Activated CD4-positive, alpha-beta T cell treated with anti-CD3 and anti-CD28 coated beads for 36 hours (primary cell): ENCODE data around the gene PTPRR. TPM values are rescaled to one million over a fixed set of nuclear protein-coding genes. Genes with fewer than 3 reads are reported as not detected.
"Not testable (repeated sequence)": the region's sequence is repeated elsewhere in the genome, so short reads cannot be mapped to it uniquely, and the experiment has no call there.

Source experiments
- ATAC-seq: fragments of 200-7000 bp; cut with Tn5 transposase; one replicate; pipeline ENCODE4 v1.10.0; 2021; ENCODE audit warnings: mild to moderate bottlenecking, moderate library complexity
- CTCF ChIA-PET: fragments of 350-600 bp; sonication (Branson Sonifier 250); formaldehyde crosslinking; loops from one replicate; lab custom pipeline; 2021; ENCODE audit warnings: antibody characterized with exemption; lab: Charles Lee
- POLR2A ChIA-PET: fragments of 350-600 bp; sonication (Branson Sonifier 250); formaldehyde crosslinking; loops from one replicate; lab custom pipeline; 2021; ENCODE audit warnings: antibody characterized with exemption, inconsistent platforms; lab: Charles Lee
- DNase-seq: peaks from one replicate; pipeline ENCODE4 v3.0.0-alpha.2; 2020
- H3K27ac Mint-ChIP-seq: one replicate; pipeline ENCODE4 v1.8.0; 2021; ENCODE audit warnings: mixed read lengths
- H3K27me3 Mint-ChIP-seq: one replicate; pipeline ENCODE4 v1.8.0; 2021; ENCODE audit warnings: mixed read lengths
- H3K36me3 Mint-ChIP-seq: one replicate; pipeline ENCODE4 v1.8.0; 2021; ENCODE audit warnings: low read depth, mixed read lengths
- H3K4me1 Mint-ChIP-seq: one replicate; pipeline ENCODE4 v1.8.0; 2021; ENCODE audit warnings: mixed read lengths
- H3K4me3 Mint-ChIP-seq: one replicate; pipeline ENCODE4 v1.8.0; 2021; ENCODE audit warnings: mild to moderate bottlenecking, moderate library complexity, mixed read lengths
- H3K9me3 Mint-ChIP-seq: one replicate; pipeline ENCODE4 v1.8.0; 2021; ENCODE audit warnings: low read depth, mixed read lengths
- intact Hi-C, 2 experiments: fragments of 100-400 bp; cut with DNase I in 1 of 2; cut with micrococcal nuclease in 1 of 2; formaldehyde crosslinking; loops; one replicate each; pipeline versions ENCODE4 v1.14.2 to v1.15.1; 2022 to 2024; cut with DNase I, micrococcal nuclease
- total RNA-seq, 2 experiments: library from RNA; stranded (reverse); gene quantifications; one replicate each; pipeline ENCODE4 v1.2.3, GENCODE V29; 2021

Gene PTPRR
- total RNA-seq, 2 experiments from 2014 or later = not detected

GRCh38 chr12:70739756-70740155 is 180.8 kb downstream of the PTPRR start:
- H3K27me3 Mint-ChIP-seq = peaks cover 15% of the 10 kb centered on the region
- DNase-seq (no peak), ATAC-seq (no peak)
- H3K9me3 Mint-ChIP-seq = no peaks in the 10 kb centered on the region
- intact Hi-C loops = loop anchor here in 1 of 2 experiments (10.0 kb wide), 1 partner anchor 295 kb away; no protein-coding TSS in a partner anchor
- no peak overlapping the region for H3K27ac Mint-ChIP-seq
- ChIA-PET POLR2A (no interaction called here), CTCF (no interaction called here)
- no peaks in the 10 kb centered on the region for H3K4me1 Mint-ChIP-seq
- H3K36me3 Mint-ChIP-seq = no peaks in the 10 kb centered on the region
- H3K4me3 Mint-ChIP-seq = no peak overlapping the region

- Mint-ChIP-seq H3K27me3 (peaks cover 13% of the 10 kb centered on the region), H3K4me1 (no peaks in the 10 kb centered on the region), H3K4me3 (no peak overlapping the region), H3K36me3 (no peaks in the 10 kb centered on the region), H3K9me3 (no peaks in the 10 kb centered on the region), H3K27ac (no peak overlapping the region)
- intact Hi-C loops = loop anchor here in 1 of 2 experiments (10.0 kb wide), 1 partner anchor 298 kb away; no protein-coding TSS in a partner anchor
- no peak for DNase-seq
- ChIA-PET CTCF (interaction anchor here (0.6 kb wide), 1 partner anchor 1054 kb away, joined by 3 read pairs; no protein-coding TSS in a partner anchor), POLR2A (no interaction called here)
- no peak for ATAC-seq
Measured at GRCh38 chr12:70736351-70737133, 184.0 kb downstream of the PTPRR start.

GRCh38 chr12:70735197-70735596 is 185.3 kb downstream of the PTPRR start:
- H3K27ac Mint-ChIP-seq, H3K4me3 Mint-ChIP-seq, H3K27me3 Mint-ChIP-seq, H3K4me1 Mint-ChIP-seq, POLR2A ChIA-PET, CTCF ChIA-PET, H3K9me3 Mint-ChIP-seq, DNase-seq, ATAC-seq, H3K36me3 Mint-ChIP-seq: not testable (repeated sequence)
- intact Hi-C loops = loop anchor here in 1 of 2 experiments (10.0 kb wide), 1 partner anchor 300 kb away; no protein-coding TSS in a partner anchor

- no peaks in the 10 kb centered on the region for H3K9me3 Mint-ChIP-seq
- no peaks in the 10 kb centered on the region for H3K27me3 Mint-ChIP-seq
- H3K36me3 Mint-ChIP-seq = no peaks in the 10 kb centered on the region
- intact Hi-C loops = loop anchor here (2.0 to 10.0 kb wide), 4 partner anchors 301 to 1014 kb away; no protein-coding TSS in a partner anchor
- H3K27ac Mint-ChIP-seq = no peak overlapping the region
- ChIA-PET POLR2A (interaction anchor here (0.6 kb wide), 1 partner anchor 889 kb away, joined by 3 read pairs; no protein-coding TSS in a partner anchor), CTCF (interaction anchor here (0.5 to 1.1 kb wide), 7 partner anchors 10 to 1143 kb away, joined by 3 to 4 read pairs (median 3); no protein-coding TSS in a partner anchor)
- H3K4me1 Mint-ChIP-seq = no peaks in the 10 kb centered on the region
- H3K4me3 Mint-ChIP-seq = no peak overlapping the region
- DNase-seq = peak; percentile 14
- ATAC-seq = peak; percentile 83
Measured at GRCh38 chr12:70733385-70733784, 187.2 kb downstream of the PTPRR start.

GRCh38 chr12:70732287-70732686 is 188.3 kb downstream of the PTPRR start:
- Mint-ChIP-seq H3K4me1 (no peaks in the 10 kb centered on the region), H3K4me3 (no peak overlapping the region), H3K9me3 (no peaks in the 10 kb centered on the region), H3K36me3 (no peaks in the 10 kb centered on the region), H3K27me3 (no peaks in the 10 kb centered on the region), H3K27ac (no peak overlapping the region)
- no peak for DNase-seq
- ATAC-seq = no peak
- intact Hi-C loops = loop anchor here (2.0 to 10.0 kb wide), 4 partner anchors 303 to 1015 kb away; no protein-coding TSS in a partner anchor
- POLR2A ChIA-PET = no interaction called here
- CTCF ChIA-PET = interaction anchor here (0.6 to 1.4 kb wide), 5 partner anchors 10 to 849 kb away, joined by 3 to 4 read pairs (median 3); no protein-coding TSS in a partner anchor

GRCh38 chr12:70730675-70731180 is 189.8 kb downstream of the PTPRR start:
- ChIA-PET POLR2A (interaction anchor here (0.7 kb wide), 1 partner anchor 172 kb away, joined by 3 read pairs; no protein-coding TSS in a partner anchor), CTCF (interaction anchor here (0.6 to 2.5 kb wide), 5 partner anchors 12 to 851 kb away, joined by 3 to 15 read pairs (median 5); no protein-coding TSS in a partner anchor)
- DNase-seq = no peak
- no peak for ATAC-seq
- Mint-ChIP-seq H3K27ac (no peak overlapping the region), H3K4me3 (no peak overlapping the region), H3K4me1 (no peaks in the 10 kb centered on the region), H3K36me3 (no peaks in the 10 kb centered on the region), H3K9me3 (no peaks in the 10 kb centered on the region), H3K27me3 (no peaks in the 10 kb centered on the region)
- intact Hi-C loops = loop anchor here (1.0 to 10.0 kb wide), 7 partner anchors 140 to 1017 kb away; no protein-coding TSS in a partner anchor

GRCh38 chr12:70724444-70724843 is 196.1 kb downstream of the PTPRR start:
- H3K4me3 Mint-ChIP-seq = no peak overlapping the region
- H3K27me3 Mint-ChIP-seq = peaks cover 4% of the 10 kb centered on the region
- no peak overlapping the region for H3K27ac Mint-ChIP-seq
- no peaks in the 10 kb centered on the region for H3K9me3 Mint-ChIP-seq
- CTCF ChIA-PET = no interaction called here
- DNase-seq = no peak
- intact Hi-C loops = no loop called here
- H3K36me3 Mint-ChIP-seq = no peaks in the 10 kb centered on the region
- ATAC-seq = no peak
- peaks cover 19% of the 10 kb centered on the region for H3K4me1 Mint-ChIP-seq
- POLR2A ChIA-PET = no interaction called here

GRCh38 chr12:70722584-70723343 is 197.8 kb downstream of the PTPRR start:
- intact Hi-C loops = no loop called here
- CTCF ChIA-PET = interaction anchor here (0.6 to 1.6 kb wide), 6 partner anchors 11 to 1284 kb away, joined by 3 to 5 read pairs (median 4); no protein-coding TSS in a partner anchor
- POLR2A ChIA-PET = no interaction called here
- H3K4me1 Mint-ChIP-seq = peaks cover 19% of the 10 kb centered on the region
- ATAC-seq (no peak), DNase-seq (no peak)
- no peaks in the 10 kb centered on the region for H3K36me3 Mint-ChIP-seq
- H3K27me3 Mint-ChIP-seq = peaks cover 8% of the 10 kb centered on the region
- H3K9me3 Mint-ChIP-seq = no peaks in the 10 kb centered on the region
- H3K27ac Mint-ChIP-seq = no peak overlapping the region
- no peak overlapping the region for H3K4me3 Mint-ChIP-seq

- ChIA-PET CTCF (interaction anchor here (1.0 to 1.6 kb wide), 2 partner anchors 30 to 133 kb away, joined by 4 to 5 read pairs; no protein-coding TSS in a partner anchor), POLR2A (interaction anchor here (0.6 kb wide), 1 partner anchor 981 kb away, joined by 3 read pairs; no protein-coding TSS in a partner anchor)
- no peak overlapping the region for H3K4me3 Mint-ChIP-seq
- no peak for ATAC-seq
- peaks cover 12% of the 10 kb centered on the region for H3K27me3 Mint-ChIP-seq
- intact Hi-C loops = no loop called here
- DNase-seq = no peak
- peaks cover 19% of the 10 kb centered on the region for H3K4me1 Mint-ChIP-seq
- H3K9me3 Mint-ChIP-seq = no peaks in the 10 kb centered on the region
- H3K36me3 Mint-ChIP-seq = no peaks in the 10 kb centered on the region
- H3K27ac Mint-ChIP-seq = no peak overlapping the region
Measured at GRCh38 chr12:70721656-70722357, 198.7 kb downstream of the PTPRR start.

GRCh38 chr12:70721216-70721615 is 199.3 kb downstream of the PTPRR start:
- CTCF ChIA-PET = interaction anchor here (0.6 to 0.8 kb wide), 4 partner anchors 130 to 842 kb away, joined by 3 to 5 read pairs (median 4); partner anchors contain the start of gene KCNMB4
- Mint-ChIP-seq H3K4me1 (peaks cover 19% of the 10 kb centered on the region), H3K9me3 (no peaks in the 10 kb centered on the region), H3K27ac (no peak overlapping the region), H3K36me3 (no peaks in the 10 kb centered on the region), H3K4me3 (no peak overlapping the region), H3K27me3 (peaks cover 14% of the 10 kb centered on the region)
- DNase-seq (no peak), ATAC-seq (no peak)
- intact Hi-C loops = no loop called here
- POLR2A ChIA-PET = interaction anchor here (0.6 kb wide), 2 partner anchors 966 to 981 kb away, joined by 3 read pairs; no protein-coding TSS in a partner anchor
